ENCODE data around the gene SLC35B4. TPM values are rescaled to one million over a fixed set of nuclear protein-coding genes. Genes with fewer than 3 reads are reported as not detected.

SLC35B4 gene
- total and polyA plus RNA-seq, 2 experiments from 2014 or later = 13.7 to 18.8 TPM

- Histone ChIP-seq H3K9me2 (replicated peaks; ENCODE audit: insufficient read depth) (no peaks in the 10 kb centered on the region), H4K20me1 (ENCODE audit: insufficient read depth, poor library complexity, severe bottlenecking) (no peaks in the 10 kb centered on the region), H3K27me3 (peaks cover 3% of the 10 kb centered on the region), H3K9me3 (ENCODE audit: low read depth) (no peaks in the 10 kb centered on the region), H3K4me1 (ENCODE audit: insufficient read depth) (no peaks in the 10 kb centered on the region), H3K4me2 (no peak overlapping the region), H3K36me3 (replicated peaks; ENCODE audit: insufficient read depth, low read depth) (no peaks in the 10 kb centered on the region), H3K79me2 (no peaks in the 10 kb centered on the region), H3K27ac (no peak overlapping the region), H3K4me3 (no peak overlapping the region), H2AFZ (no peak overlapping the region)
- no peak for DNase-seq (ENCODE audit: low spot score)
- TF ChIP-seq, protein P1, sequence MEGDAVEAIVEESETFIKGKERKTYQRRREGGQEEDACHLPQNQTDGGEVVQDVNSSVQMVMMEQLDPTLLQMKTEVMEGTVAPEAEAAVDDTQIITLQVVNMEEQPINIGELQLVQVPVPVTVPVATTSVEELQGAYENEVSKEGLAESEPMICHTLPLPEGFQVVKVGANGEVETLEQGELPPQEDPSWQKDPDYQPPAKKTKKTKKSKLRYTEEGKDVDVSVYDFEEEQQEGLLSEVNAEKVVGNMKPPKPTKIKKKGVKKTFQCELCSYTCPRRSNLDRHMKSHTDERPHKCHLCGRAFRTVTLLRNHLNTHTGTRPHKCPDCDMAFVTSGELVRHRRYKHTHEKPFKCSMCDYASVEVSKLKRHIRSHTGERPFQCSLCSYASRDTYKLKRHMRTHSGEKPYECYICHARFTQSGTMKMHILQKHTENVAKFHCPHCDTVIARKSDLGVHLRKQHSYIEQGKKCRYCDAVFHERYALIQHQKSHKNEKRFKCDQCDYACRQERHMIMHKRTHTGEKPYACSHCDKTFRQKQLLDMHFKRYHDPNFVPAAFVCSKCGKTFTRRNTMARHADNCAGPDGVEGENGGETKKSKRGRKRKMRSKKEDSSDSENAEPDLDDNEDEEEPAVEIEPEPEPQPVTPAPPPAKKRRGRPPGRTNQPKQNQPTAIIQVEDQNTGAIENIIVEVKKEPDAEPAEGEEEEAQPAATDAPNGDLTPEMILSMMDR (IDR thresholded peaks at IDR 0.05; ENCODE audit: poor library complexity) = no peak
- no peak for TF ChIP-seq EZH2 (IDR thresholded peaks at IDR 0.05; ENCODE audit: borderline replicate concordance)
- no peak for TF ChIP-seq EZH2phosphoT487 (IDR thresholded peaks at IDR 0.05; ENCODE audit: low read depth, severe bottlenecking, unreplicated experiment)
- 87% methylated on average over 5 of the region's 5 CpGs for WGBS (ENCODE audit: low lambda C conversion rate, missing lambda C conversion rate)
These were observed 30.8 kb upstream of the SLC35B4 start for GRCh38 chr7:134347567-134347966.

- 76% methylated on average over 6 of the region's 6 CpGs for WGBS (ENCODE audit: low lambda C conversion rate, missing lambda C conversion rate)
- H4K20me1 ChIP-seq (ENCODE audit: insufficient read depth, poor library complexity, severe bottlenecking) = no peaks in the 10 kb centered on the region
- H3K4me2 ChIP-seq = no peak overlapping the region
- TF ChIP-seq EZH2phosphoT487 (IDR thresholded peaks at IDR 0.05; ENCODE audit: low read depth, severe bottlenecking, unreplicated experiment) (no peak), EZH2 (IDR thresholded peaks at IDR 0.05; ENCODE audit: borderline replicate concordance) (no peak)
- TF ChIP-seq, protein P1 (IDR thresholded peaks at IDR 0.05; ENCODE audit: poor library complexity) = no peak
- no peaks in the 10 kb centered on the region for H3K9me2 ChIP-seq (replicated peaks; ENCODE audit: insufficient read depth)
- H3K36me3 ChIP-seq (replicated peaks; ENCODE audit: insufficient read depth, low read depth) = no peaks in the 10 kb centered on the region
- no peaks in the 10 kb centered on the region for H3K79me2 ChIP-seq
- peaks cover 3% of the 10 kb centered on the region for H3K27me3 ChIP-seq
- no peaks in the 10 kb centered on the region for H3K9me3 ChIP-seq (ENCODE audit: low read depth)
- no peaks in the 10 kb centered on the region for H3K4me1 ChIP-seq (ENCODE audit: insufficient read depth)
- DNase-seq (ENCODE audit: low spot score) = no peak
- no peak overlapping the region for H3K4me3 ChIP-seq
- no peak overlapping the region for H2AFZ ChIP-seq
- no peak overlapping the region for H3K27ac ChIP-seq
These were observed 27.1 kb upstream of the SLC35B4 start for GRCh38 chr7:134343796-134344195.

DNA sequence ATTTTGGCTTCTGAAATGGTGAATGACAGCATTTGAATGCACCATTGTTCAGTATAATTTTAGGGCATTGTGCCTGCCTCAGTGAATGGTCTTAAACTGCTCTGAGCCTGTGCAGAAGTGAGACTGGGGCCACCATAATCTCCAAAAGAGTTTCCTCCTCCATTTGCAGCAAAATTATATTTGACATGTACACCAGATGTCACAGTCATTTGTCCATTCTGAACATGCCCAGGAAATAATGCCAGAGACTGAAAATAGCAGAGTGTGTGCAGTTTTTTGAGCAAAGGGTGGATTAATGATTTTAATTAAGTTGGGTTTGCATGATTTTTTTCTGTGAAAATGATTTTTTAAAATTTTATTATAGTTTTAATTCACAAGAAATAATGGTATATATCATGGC is 26.4 kb upstream of the SLC35B4 start:
- Histone ChIP-seq H3K27ac (no peak overlapping the region), H3K79me2 (no peaks in the 10 kb centered on the region), H3K4me3 (no peak overlapping the region), H3K36me3 (replicated peaks; ENCODE audit: insufficient read depth, low read depth) (no peaks in the 10 kb centered on the region), H3K9me2 (replicated peaks; ENCODE audit: insufficient read depth) (no peaks in the 10 kb centered on the region), H3K27me3 (peaks cover 3% of the 10 kb centered on the region), H3K4me2 (no peak overlapping the region), H3K9me3 (ENCODE audit: low read depth) (no peaks in the 10 kb centered on the region), H2AFZ (no peak overlapping the region), H4K20me1 (ENCODE audit: insufficient read depth, poor library complexity, severe bottlenecking) (no peaks in the 10 kb centered on the region), H3K4me1 (ENCODE audit: insufficient read depth) (no peaks in the 10 kb centered on the region)
- TF ChIP-seq, protein P1 (IDR thresholded peaks at IDR 0.05; ENCODE audit: poor library complexity) = no peak
- TF ChIP-seq EZH2 (IDR thresholded peaks at IDR 0.05; ENCODE audit: borderline replicate concordance) (no peak), EZH2phosphoT487 (IDR thresholded peaks at IDR 0.05; ENCODE audit: low read depth, severe bottlenecking, unreplicated experiment) (no peak)
- DNase-seq (ENCODE audit: low spot score) = no peak

DNA sequence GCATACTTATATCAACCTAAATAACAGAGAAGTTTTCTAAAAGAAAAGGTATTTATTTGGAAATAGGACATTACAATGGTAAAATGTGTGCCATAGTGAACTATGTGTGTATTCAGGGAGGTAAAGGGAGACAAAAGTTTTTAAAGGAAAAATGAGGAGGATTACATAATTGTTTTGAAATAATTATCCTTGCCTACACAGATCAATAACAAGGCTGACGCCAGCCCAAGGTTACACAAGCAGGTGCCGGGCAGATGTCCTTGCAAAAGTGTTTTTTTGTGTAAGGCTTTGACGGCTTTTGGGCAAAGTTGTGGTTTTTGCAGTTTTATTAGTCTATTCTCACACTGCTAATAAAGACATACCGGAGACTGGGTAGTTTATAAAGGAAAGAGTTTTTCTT is 22.7 kb upstream of the SLC35B4 start:
- Histone ChIP-seq H3K36me3 (replicated peaks; ENCODE audit: insufficient read depth, low read depth) (no peaks in the 10 kb centered on the region), H3K4me3 (no peak overlapping the region), H3K27me3 (no peaks in the 10 kb centered on the region), H2AFZ (no peak overlapping the region), H3K4me2 (no peak overlapping the region), H3K27ac (no peak overlapping the region), H3K9me3 (ENCODE audit: low read depth) (no peaks in the 10 kb centered on the region), H3K4me1 (ENCODE audit: insufficient read depth) (no peaks in the 10 kb centered on the region), H3K79me2 (no peaks in the 10 kb centered on the region), H3K9me2 (replicated peaks; ENCODE audit: insufficient read depth) (no peaks in the 10 kb centered on the region), H4K20me1 (ENCODE audit: insufficient read depth, poor library complexity, severe bottlenecking) (no peaks in the 10 kb centered on the region)
- no peak for DNase-seq (ENCODE audit: low spot score)
- no peak for TF ChIP-seq EZH2 (IDR thresholded peaks at IDR 0.05; ENCODE audit: borderline replicate concordance)
- TF ChIP-seq, protein P1 (IDR thresholded peaks at IDR 0.05; ENCODE audit: poor library complexity) = no peak
- 83% methylated on average over 4 of the region's 4 CpGs for WGBS (ENCODE audit: low lambda C conversion rate, missing lambda C conversion rate)
